ENCODE measurements around the gene SPEM2.

GRCh38 chr17:7460850-7461660 lies 35.6 kb downstream of the SPEM2 start:
- no peak for TF ChIP-seq POLR2A (IDR thresholded peaks at IDR 0.05)
- no peak for TF ChIP-seq EP300 (IDR thresholded peaks at IDR 0.05)
- TF ChIP-seq, protein P1, sequence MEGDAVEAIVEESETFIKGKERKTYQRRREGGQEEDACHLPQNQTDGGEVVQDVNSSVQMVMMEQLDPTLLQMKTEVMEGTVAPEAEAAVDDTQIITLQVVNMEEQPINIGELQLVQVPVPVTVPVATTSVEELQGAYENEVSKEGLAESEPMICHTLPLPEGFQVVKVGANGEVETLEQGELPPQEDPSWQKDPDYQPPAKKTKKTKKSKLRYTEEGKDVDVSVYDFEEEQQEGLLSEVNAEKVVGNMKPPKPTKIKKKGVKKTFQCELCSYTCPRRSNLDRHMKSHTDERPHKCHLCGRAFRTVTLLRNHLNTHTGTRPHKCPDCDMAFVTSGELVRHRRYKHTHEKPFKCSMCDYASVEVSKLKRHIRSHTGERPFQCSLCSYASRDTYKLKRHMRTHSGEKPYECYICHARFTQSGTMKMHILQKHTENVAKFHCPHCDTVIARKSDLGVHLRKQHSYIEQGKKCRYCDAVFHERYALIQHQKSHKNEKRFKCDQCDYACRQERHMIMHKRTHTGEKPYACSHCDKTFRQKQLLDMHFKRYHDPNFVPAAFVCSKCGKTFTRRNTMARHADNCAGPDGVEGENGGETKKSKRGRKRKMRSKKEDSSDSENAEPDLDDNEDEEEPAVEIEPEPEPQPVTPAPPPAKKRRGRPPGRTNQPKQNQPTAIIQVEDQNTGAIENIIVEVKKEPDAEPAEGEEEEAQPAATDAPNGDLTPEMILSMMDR (IDR thresholded peaks at IDR 0.05) = no peak

Data from ovary (tissue), 3 donors.